KBM-7 (cell line): ENCODE data around the gene TOP2B.

Experiments used
- DNase-seq: peaks from one replicate; pipeline ENCODE4 v3.0.0-alpha.2; 2015
- in situ Hi-C: fragments of 300-500 bp; cut with MboI; formaldehyde crosslinking; loops from 2 replicates; pipeline ENCODE4 v1.14.3; 2020; ENCODE audit warnings: low sequenced_read_pairs, low pct_unique_long_range_greater_than_20kb, mixed read lengths

The TOP2B gene

DNA sequence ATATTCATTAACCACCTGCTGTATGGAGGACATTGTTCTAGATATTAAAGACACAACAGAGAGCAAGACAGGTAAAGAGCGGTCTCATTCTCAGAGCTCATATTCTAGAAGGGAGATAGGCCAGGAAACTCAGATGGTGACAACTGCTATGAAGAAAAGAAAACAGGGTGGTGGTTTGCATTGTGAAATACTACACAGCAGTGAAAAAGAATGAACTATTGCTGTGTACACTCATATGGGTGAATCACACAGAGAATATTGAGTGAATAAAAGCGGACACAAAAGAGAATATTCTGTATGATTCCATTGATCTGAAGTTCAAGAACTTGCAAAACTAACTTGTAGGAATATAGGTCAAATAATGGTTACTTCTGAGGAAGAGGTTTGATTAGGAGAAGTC, 76.7 kb downstream of the TOP2B start:
- no peak for DNase-seq

DNA sequence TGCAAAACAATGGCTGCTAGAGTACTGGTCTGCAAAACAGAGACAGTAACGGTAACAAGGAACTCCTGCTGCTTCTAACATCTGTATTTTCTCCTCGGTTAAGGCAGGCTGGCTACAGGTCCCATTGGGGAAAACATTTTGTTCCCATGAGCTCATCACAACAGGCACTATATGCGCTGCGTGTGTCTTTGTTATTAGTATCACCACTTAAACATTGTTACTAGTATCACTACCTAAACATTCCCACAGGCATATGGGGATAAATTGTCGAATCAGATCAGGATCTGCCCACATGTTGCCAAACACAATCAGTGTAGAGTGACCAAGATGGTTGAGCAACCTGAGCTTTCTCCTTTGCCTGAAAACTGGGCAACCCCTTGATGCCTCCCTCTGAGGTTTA, 77.2 kb downstream of the TOP2B start:
- no peak for DNase-seq
- in situ Hi-C loops, result no loop called here

More for the DNA sequence above, 76.7 kb downstream of the TOP2B start:
- in situ Hi-C loops, result no loop called here

DNA sequence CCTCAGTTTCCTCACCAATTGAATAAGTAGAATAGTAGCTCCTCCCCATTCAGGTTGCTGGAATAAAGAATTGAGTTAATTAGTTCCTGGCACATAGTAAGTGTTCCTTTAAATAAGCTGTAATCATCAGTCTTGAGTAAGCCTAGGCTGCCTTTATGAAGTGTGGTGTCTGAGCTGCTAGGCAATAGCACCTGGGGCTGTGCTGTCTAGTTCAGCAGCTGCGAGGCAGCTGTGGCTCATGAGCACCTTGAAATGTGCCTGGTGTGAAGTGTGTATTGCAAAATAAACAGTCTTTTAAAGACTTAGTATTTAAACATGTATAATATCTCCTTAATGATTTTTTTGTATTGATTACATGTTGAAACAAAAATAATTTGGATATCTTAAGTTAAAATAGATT, 77.6 kb downstream of the TOP2B start:
- DNase-seq, result no peak
- in situ Hi-C loops, result no loop called here

DNA sequence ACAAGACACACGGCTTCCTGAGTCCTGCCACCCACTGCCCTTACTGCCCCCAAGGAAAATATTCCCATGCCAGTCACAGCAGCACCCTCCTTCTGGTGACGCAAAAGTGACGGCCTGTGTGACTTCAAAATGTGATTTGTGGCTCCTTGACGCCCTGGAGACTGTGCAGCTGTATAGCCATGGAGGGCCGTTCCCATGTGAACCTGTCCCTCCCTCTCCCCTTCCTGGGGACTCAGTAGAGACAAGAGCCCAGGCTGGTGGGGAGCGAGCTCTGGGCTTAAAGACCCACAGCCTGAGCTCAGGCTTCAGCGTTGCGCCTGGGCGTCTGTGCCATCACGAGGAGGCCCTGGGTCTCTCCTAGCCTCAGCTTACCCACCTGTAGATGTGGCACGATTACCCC, 78.2 kb downstream of the TOP2B start:
- DNase-seq, result no peak
- in situ Hi-C loops, result no loop called here

DNA sequence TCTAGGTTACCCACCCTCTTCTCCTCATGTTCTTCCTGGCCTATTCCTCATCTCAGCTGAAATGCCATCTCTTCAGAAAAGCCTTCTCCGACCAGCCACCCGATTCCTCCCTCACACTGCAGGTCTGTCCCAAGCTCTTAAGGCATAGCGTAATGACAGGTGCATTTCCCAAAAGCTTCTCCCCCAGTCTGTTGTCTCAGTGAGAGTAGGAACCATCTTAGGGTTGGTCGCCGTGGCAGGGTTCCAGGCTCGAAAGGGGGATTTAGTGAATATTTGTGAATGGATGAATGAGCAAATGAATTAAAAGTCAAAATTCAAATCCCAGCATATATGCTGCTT, 78.6 kb downstream of the TOP2B start:
- in situ Hi-C loops, result no loop called here
- DNase-seq, result no peak

DNA sequence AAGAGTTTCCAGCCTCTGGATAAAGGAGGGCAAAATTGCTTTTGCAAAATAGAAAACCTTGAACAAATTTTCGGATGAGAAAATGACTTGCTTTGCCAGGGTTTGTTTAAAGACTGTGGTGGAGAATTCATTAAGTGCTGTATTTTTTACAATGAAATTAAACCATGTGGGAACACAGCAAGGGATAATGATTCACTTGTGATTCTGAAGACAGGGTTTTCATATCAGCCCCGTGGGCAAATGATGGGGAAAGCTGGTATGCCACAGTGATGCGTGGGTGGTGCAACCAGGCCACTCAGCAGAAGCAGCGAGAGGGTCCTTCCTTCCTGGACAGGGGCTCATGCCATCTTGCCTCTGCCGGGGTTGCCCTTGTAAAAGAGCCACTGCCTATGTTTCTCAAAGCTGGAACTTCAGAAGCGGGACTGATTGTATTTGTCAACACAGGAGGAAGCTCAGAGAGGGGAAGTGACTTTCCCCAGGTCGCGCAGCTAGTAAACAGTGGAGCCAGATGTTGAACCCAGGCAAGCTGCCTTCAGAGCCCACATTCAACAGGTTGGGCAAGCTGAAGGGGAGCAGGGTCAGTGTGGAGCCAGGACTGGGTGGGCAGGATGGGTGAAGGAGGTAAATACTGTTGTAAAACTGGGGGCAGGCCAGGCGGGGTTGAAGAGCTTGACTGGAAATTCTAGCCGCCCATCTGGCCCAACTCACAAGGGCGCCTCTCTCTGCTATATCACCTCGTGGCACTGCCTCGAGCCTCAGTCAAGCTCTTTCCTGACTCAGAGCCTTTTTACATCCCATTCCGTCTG, 79.1 kb downstream of the TOP2B start:
- no peak for DNase-seq
- in situ Hi-C loops, result no loop called here

DNA sequence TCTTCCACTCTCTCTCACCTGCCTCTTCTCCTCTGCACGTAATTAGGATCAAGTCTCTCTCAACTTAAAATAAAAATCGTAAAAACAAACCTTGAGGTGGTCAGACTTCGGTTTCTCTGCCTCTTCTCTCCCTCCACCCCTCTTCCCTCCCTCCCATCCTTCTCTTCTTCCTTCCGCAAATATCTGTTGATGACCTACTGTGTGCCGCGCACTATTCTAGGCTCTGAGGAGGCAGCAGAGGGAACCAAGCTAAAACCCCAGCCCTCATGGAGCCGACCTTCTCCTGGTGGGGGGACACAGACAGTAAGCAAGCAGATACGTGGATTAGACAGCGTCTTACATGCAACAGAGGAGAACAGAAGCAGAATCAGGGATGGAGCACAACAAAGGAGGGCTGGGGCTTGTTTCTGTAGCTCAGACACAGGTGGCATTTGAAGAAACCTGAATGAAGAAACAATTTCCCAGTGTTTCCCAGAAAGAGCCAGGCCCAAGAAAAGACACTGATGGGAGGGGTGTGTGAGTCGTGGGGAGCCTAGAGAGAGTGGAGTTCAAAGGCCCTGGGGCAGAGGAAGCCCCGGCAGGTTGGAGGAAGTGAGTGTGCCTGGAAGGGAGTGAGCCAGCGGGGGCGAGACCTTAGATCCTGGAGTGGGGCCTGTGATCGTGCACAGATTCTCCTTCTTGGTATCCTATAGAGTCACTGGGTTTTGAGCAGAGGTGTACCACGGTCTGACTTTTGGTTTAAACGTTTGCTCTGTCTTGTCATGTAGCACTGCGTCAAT, 80.5 kb downstream of the TOP2B start:
- DNase-seq, result no peak
- in situ Hi-C loops, result no loop called here

DNA sequence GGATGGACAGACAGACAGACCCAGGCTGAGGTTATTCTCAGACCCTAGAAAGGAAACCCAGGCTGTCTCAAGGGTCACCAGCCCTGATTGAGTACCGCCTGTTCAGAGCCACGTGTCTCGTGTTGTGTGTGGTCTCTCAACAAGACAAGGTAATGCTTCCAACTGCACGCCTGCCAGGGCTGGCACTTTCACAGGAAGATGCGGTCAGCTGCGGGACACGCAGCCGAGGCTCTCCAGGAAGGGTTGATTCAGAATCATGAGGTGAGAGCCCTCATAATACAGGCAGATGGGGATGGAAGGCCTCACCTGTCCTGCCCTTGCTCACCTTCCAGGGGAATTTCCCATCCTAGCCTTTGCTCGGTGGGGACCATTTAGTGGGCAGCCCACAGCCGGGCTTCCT, 81.4 kb downstream of the TOP2B start:
- in situ Hi-C loops, result no loop called here
- DNase-seq, result no peak

DNA sequence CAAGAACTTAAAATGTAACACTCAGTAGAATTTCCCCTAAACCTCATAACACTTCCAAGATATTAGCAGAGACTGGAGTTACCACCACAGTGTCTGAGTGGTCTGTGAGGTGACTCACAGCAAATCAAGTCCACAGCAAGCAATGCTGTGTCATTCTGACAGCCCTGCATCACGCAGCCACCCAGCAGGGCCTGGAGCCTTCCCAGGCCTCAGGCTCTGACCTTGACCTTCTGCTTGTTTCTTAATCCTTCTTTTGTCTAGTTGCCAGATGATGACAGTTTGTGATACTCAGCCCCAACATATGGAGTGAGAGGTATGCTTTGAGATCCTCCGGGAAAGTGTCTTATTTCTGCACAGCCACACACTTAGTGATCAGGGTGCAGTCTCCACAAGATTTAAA, 82.5 kb downstream of the TOP2B start:
- no peak for DNase-seq
- in situ Hi-C loops, result no loop called here

DNA sequence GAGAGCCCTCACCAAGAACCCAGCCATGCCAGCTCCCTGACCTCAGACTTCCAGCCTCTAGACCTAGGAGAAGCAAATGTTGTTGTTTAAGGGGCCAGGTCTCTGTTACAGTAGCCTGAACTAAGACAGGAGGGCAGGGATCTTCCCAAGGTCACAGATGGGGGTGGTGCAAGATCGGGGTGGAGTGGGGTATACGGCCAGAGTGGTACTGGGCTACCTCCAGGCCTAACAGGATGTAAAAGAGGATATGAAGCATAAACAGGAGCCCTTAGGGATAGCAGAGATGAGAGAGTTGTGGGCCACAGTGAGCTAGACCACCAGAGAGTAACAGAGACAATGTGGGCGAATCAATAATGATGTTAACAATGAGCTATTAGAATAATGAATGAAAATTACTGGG, 82.9 kb downstream of the TOP2B start:
- in situ Hi-C loops, result no loop called here
- DNase-seq, result no peak

DNA sequence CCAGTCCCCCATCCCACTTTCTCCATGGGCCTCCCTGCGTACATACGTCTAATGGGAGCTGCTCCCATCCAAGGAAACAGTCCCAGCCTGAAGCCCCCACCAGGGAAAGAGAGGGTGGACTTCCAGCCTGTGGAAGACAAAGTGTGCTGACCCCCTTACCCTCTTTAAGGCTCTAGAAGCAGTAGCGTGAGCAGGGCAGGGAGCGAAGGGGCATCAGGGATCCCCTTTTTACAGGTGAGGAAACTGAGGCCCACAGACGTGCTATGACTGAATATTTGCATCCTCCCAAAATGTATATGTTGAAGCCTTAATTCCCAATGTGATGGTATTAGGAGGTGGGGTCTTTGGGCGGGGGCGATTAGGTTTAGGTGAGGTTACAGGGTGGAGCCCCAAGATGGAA, 83.4 kb downstream of the TOP2B start:
- no peak for DNase-seq
- in situ Hi-C loops, result no loop called here

DNA sequence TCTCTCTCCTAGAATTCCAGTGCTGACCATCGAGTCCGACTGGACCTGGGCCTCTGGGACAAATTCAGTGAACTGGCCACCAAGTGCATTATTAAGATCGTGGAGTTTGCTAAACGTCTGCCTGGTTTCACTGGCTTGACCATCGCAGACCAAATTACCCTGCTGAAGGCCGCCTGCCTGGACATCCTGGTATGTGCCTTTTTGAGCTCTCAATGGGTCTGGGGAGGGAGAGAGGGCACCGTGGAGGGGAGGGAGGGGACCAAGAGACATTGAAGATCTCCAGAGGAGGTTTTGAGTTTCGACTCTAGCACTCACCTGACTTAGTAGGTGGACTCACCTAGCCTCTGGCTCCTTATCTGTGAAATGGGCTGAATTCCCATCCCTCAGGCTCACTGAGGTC, 84.2 kb downstream of the TOP2B start:
- in situ Hi-C loops, result no loop called here
- DNase-seq, result no peak

DNA sequence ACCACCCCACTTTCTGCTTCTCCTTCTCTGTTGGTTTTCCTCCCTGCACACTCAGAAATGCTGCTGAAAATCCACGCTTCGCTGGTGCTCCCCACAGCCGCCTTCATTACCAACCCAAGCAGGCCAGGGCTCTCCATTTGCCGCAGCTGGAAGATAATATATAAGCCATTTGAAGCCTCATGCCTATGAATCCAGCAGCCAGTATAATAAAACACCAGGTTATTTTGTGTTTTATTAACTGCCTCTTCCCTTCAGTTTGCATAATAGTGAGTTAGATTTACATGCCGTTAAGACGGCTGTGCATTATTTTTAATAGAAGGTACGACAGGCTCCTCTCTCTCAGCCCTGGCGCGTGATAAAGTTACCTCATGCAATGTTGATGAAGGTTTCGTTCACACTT, 86.6 kb downstream of the TOP2B start:
- in situ Hi-C loops, result no loop called here
- DNase-seq, result no peak

DNA sequence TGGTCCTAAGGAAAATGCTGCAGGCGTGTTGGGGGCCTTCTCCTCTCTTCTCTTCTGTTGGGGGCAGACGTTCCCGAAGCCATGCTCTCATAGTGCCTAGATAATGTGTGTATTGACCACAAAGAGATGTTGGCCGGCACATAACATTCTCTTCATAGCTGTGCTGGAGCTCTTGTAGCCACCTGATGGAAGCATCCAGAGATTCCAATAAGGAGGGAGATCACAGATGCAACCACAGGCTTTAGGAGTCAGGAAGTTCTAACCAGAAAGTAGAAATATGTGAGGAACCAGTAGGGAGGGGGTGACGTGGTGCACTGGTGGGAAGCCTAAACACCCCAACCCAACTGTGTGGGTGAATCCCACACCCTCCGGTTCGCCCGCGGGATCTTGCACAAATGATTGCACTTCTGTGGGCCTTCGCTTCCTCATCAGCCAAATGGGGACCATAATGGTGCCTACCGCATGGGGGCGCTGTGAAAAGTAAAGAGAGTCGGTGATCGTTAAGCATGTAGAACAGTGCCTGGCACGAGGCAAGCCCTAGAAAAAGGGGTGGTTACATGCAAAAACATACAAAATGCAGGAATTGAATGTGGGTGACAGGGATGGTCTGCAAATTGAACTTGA, 87.8 kb downstream of the TOP2B start:
- in situ Hi-C loops, result no loop called here
- DNase-seq, result no peak

DNA sequence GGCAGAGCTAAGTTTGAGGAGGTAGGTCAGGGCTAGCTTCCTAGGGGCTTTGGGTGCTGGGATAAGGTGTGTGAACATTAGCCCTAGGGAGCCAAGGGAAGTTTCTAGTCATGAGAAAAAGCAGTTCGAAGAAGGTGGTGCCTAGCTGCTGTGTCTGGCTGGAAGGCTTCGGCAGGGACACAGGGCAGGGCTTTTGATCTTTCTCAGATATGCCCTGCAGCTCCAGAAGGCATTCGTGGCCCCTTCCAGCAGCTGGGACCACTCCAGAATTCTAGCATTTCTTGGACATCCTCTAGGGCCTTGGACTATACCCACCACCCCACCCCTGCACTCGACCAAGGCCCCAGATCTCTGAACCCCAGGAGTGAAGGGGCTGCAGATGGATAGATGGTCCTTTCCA, 88.6 kb downstream of the TOP2B start:
- DNase-seq, result no peak
- in situ Hi-C loops, result no loop called here

DNA sequence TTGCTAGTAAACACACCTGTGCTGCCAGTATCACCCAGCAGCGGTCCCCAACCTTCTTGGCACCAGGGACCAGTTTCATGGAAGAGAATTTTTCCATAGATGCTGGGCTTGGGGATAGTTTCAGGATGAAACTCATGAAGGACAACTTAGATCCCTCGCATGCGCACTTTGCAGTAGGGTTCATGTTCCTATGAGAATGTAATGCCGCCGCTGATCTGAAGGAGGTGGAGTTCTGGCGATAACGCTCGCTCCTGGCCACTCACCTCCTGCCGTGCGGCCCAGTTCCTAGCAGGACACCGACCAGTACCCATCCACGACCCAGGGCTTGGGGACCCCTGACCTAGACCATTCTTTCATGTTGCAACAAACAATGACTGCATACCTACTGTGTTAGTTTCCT, 89.7 kb downstream of the TOP2B start:
- DNase-seq, result no peak

DNA sequence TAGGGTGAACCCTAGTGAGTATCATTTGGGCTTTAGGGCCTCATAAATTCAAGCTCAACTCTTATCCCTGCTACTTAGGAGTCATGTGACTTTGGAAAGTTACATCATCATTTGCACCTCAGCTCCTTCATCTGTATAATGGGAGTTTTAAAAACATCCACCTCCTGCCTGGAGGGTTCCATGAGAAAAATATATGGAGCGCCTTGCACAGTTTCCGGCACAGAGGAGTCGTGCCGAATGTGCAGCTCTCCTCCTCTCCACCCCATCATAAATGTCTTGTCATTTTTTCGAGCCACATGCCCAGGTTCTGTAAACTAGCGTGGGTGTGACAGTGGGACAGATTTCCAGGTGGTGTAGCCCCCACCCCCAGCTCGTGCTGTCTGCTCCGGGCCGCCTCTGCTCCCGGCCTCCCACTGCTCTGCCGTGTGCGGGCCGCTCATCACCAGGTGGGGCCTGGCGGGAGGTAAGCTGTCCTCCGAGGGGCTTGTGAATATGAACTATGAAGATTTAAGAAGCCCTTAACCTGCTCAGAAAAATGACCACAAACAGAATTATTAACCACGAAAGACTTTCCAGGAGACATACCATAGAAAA, 90.4 kb downstream of the TOP2B start:
- in situ Hi-C loops, result no loop called here
- no peak for DNase-seq

More for the DNA sequence above, 89.7 kb downstream of the TOP2B start:
- in situ Hi-C loops, result no loop called here

DNA sequence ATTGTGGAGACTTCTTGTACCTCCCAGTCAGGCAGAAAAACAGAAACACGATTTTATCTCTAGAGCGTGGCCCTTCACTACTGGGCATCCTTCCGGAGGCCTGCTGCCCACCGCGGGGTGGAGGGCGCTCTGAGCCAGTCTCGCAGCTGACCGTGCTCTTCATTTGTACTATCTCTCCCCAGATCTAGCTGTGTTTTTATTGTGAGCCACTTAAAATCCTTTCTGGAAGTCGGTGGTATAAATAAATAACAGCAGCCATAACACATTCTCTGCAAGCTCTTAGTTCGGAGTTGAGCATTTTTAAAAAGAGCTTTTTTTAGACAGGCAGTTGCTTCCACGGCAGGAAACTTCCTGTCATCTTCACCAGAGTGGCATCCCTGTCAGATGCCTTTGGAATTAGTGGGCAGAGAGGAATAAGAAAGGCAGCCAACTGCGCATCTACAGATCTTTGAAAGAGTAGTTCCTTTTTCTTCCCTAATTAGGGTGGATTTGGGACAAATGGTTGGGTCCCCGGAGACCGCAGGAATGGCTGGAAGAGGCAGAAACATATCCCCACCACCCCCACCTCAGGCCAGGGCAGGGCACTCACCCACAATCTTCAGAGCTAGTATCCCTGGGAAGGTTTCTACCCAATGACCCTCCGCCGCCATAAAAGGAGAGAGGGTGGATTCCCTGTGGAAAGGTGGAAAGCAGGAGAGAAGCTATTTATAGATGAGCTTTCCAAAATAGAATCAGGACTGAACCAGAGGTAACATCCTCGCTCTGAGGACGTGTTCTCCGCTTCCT, 91.1 kb downstream of the TOP2B start:
- no peak for DNase-seq
- in situ Hi-C loops, result no loop called here

DNA sequence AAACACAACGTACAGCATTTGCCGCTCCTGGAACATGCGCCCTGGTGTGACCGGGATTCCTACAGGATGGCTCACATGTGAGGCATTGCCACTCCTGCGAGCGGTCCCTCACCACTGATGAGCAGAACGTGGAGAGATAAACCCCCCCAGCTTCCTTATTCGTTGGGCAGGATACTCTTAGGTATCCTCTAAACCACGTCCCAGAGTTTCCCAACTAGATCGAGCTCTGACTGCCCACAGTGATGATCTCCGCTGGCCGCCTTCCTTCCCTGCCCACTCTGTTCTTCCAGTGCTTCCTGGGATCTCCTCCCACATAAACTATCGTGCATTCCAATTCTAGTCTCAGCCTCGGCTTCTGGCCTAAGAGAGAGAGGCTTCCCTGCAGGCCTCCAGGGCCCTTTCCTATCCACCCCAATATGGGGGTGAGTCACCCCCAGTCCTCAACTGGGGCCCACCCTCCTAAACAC, 91.8 kb downstream of the TOP2B start:
- DNase-seq, result no peak
- in situ Hi-C loops, result no loop called here
